ENCODE measurements around the gene SULT2A1.
"Not testable (repeated sequence)": the region's sequence is repeated elsewhere in the genome, so short reads cannot be mapped to it uniquely, and the experiment has no call there.

The SULT2A1 gene

DNA sequence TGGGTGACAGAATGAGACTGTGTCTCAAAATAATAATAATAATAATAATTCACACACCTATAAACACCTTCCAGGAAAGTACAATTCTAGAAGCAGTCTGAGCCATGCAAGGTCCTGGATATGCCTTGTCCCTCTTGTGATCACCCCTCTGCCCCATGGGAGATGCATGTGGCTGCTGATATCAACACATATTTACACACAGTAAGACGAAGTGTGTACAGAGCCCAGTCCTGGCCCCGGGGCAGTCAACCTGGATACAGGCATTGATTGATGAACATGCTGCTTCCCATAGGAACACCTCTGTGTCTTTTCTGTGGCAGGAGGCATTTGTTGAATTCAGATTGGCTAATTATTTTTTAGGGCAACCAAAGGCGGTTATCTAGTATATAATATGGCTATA is 3.2 kb downstream of the SULT2A1 start:
- no peak overlapping the region for H3K4me3 ChIP-seq (ENCODE audit: low read length)
- no peak for TF ChIP-seq CTCF (conservative IDR thresholded peaks at IDR 0.05; ENCODE audit: low read depth, low read length)
- DNase-seq (ENCODE audit: low read depth), result no peak

- DNase-seq (ENCODE audit: low read depth), result no peak
- H3K4me3 ChIP-seq (ENCODE audit: low read length), result no peak overlapping the region
- no peak for TF ChIP-seq CTCF (conservative IDR thresholded peaks at IDR 0.05; ENCODE audit: low read depth, low read length)
These were observed 4.4 kb downstream of the SULT2A1 start for GRCh38 chr19:47881757-47882156.

- DNase-seq (ENCODE audit: low read depth); H3K4me3 ChIP-seq (ENCODE audit: low read length): not testable (repeated sequence)
These were observed 6.7 kb downstream of the SULT2A1 start for GRCh38 chr19:47879385-47879784.

DNA sequence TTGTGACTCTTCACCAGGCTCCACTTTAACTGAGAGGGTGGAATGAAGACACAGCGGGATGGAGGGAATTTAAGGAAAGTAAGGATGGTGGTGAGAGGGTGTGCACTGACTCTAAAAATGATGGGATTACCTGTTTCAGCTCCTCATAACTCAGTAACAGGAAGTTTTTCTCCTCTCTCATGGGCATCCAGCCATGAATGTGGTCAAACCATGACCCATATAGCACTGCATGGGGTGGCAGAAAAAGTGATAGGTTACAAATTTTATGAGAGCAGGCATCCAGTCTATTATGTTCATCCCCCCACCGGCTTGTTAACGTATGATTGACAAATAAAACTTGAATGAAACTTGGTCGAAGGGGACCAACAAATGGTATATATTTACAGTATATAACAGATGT is 7.2 kb downstream of the SULT2A1 start:
- no peak for DNase-seq (ENCODE audit: low read depth)
- H3K4me3 ChIP-seq (ENCODE audit: low read length), result no peak overlapping the region
- TF ChIP-seq CTCF (conservative IDR thresholded peaks at IDR 0.05; ENCODE audit: low read depth, low read length), result no peak

GRCh38 chr19:47865166-47865565 is 20.9 kb downstream of the SULT2A1 start:
- no peak overlapping the region for H3K4me3 ChIP-seq (ENCODE audit: low read length)
- no peak for TF ChIP-seq CTCF (conservative IDR thresholded peaks at IDR 0.05; ENCODE audit: low read depth, low read length)
- DNase-seq (ENCODE audit: low read depth), result no peak

- peak; percentile 80 for DNase-seq (ENCODE audit: low read depth)
- no peak overlapping the region for H3K4me3 ChIP-seq (ENCODE audit: low read length)
- peak; percentile 99 for TF ChIP-seq CTCF (conservative IDR thresholded peaks at IDR 0.05; ENCODE audit: low read depth, low read length)
These were observed 22.6 kb downstream of the SULT2A1 start for GRCh38 chr19:47863514-47863936.

DNA sequence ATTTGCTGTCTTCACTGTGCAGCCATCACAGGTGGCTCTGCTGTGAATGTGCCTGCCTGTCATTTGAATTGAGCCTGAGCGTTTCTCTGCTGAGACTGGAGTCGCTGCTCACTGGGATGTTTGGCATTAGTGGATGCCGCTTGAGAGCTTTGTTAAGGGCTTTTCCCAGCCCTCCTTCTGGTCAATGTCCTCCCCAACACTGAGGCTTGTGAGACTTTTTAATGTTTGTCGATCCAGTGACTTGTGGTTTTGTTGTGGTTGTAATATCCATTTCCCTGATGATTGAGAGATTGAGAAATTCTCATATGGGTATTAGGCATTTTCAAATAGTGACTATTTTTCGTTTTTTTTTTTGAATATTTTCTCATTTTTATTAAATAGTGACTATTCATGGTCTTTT is 24.5 kb downstream of the SULT2A1 start:
- TF ChIP-seq CTCF (conservative IDR thresholded peaks at IDR 0.05; ENCODE audit: low read depth, low read length), result no peak
- no peak overlapping the region for H3K4me3 ChIP-seq (ENCODE audit: low read length)
- no peak for DNase-seq (ENCODE audit: low read depth)
